Loucy (cell line): ENCODE measurements around the gene FGGY.

Experiments used
- H2AFZ ChIP-seq: fragments of 200-600 bp; sonication (generic); 2 replicates; pipeline ENCODE4 v1.6.0; 2016; ENCODE audit warnings: antibody characterized with exemption, mild to moderate bottlenecking, low read length, moderate library complexity
- H3F3A ChIP-seq: fragments of 200-600 bp; 2 replicates; pipeline ENCODE4 v1.6.0; 2016; ENCODE audit warnings: antibody characterized with exemption, low read depth, mild to moderate bottlenecking
- H3K27me3 ChIP-seq: fragments of 200-600 bp; sonication (generic); 2 replicates; pipeline ENCODE4 v1.6.1; 2014; ENCODE audit warnings: low read length, mild to moderate bottlenecking; ENCODE audit not compliant: insufficient read depth, poor library complexity, severe bottlenecking
- H3K36me3 ChIP-seq: fragments of 200-600 bp; sonication (generic); 2 replicates; pipeline ENCODE4 v1.6.1; 2016; ENCODE audit warnings: low read length; ENCODE audit not compliant: insufficient read depth
- H3K4me1 ChIP-seq: fragments of 200-600 bp; sonication (generic); 2 replicates; pipeline ENCODE4 v1.5.1; 2014; ENCODE audit warnings: low read length, mild to moderate bottlenecking; ENCODE audit not compliant: insufficient read depth, poor library complexity, severe bottlenecking
- H3K4me2 ChIP-seq: fragments of 200-600 bp; sonication (generic); 2 replicates; pipeline ENCODE4 v1.6.0; 2014; ENCODE audit warnings: antibody characterized with exemption, low read length, low read depth, mild to moderate bottlenecking; ENCODE audit not compliant: poor library complexity, severe bottlenecking
- H3K4me3 ChIP-seq: fragments of 200-600 bp; sonication (generic); 2 replicates; pipeline ENCODE4 v1.5.1; 2014; ENCODE audit warnings: low read length, mild to moderate bottlenecking, mixed read lengths; ENCODE audit not compliant: poor library complexity, severe bottlenecking
- H3K79me2 ChIP-seq: fragments of 200-600 bp; sonication (generic); 2 replicates; pipeline ENCODE4 v1.6.1; 2014; ENCODE audit warnings: low read length; ENCODE audit not compliant: insufficient read depth
- H3K9ac ChIP-seq: fragments of 200-600 bp; sonication (generic); 2 replicates; pipeline ENCODE4 v1.6.0; 2014; ENCODE audit warnings: mild to moderate bottlenecking, low read depth, low read length, moderate library complexity; ENCODE audit not compliant: poor library complexity, severe bottlenecking
- H3K9me2 ChIP-seq: fragments of 200-600 bp; sonication (generic); replicated peaks from 2 replicates; pipeline ENCODE4 v1.6.1; 2016; ENCODE audit warnings: low read depth, low read length, mixed read lengths
- H3K9me3 ChIP-seq: fragments of 200-600 bp; sonication (generic); 2 replicates; pipeline ENCODE4 v1.6.1; 2014; ENCODE audit warnings: mild to moderate bottlenecking, antibody characterized with exemption, low read length, low read depth; ENCODE audit not compliant: insufficient read depth
- H4K20me1 ChIP-seq: fragments of 200-600 bp; sonication (generic); 2 replicates; pipeline ENCODE4 v1.6.0; 2014; ENCODE audit warnings: antibody characterized with exemption, low read length, mild to moderate bottlenecking; ENCODE audit not compliant: insufficient read depth, poor library complexity, severe bottlenecking
- CTCF ChIP-seq: fragments of 200-600 bp; sonication (generic); conservative IDR thresholded peaks from 2 replicates; pipeline ENCODE4 v1.5.1; 2014; ENCODE audit warnings: mild to moderate bottlenecking, antibody characterized with exemption, low read length
- EZH2phosphoT487 ChIP-seq: fragments of 200-600 bp; IDR thresholded peaks from 2 replicates; pipeline ENCODE4 v1.6.1; 2018; ENCODE audit warnings: antibody characterized with exemption, mild to moderate bottlenecking, moderate library complexity, borderline replicate concordance

FGGY gene

DNA sequence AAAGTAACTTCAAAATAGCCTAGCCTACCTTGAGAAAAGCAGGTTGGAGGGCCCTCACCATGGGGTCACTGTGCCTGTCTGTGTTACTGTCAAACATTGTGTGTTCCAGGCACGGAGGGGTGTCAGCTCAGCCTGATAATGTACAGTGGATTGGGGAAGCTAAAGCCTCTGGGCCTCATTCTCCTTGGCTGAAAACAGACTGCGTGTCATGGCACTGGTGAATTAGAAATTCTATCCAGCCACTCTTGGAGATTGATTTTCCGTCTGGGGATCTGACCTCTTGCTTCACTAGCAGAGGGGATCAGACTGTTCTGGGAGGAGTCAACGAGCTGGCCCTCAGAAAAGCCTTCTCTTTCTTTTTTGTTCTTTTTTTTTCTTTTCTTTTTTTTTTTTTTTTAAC, 394.4 kb downstream of the FGGY start:
- no peaks in the 10 kb centered on the region for H3F3A ChIP-seq
- no peaks in the 10 kb centered on the region for H3K4me1 ChIP-seq

DNA sequence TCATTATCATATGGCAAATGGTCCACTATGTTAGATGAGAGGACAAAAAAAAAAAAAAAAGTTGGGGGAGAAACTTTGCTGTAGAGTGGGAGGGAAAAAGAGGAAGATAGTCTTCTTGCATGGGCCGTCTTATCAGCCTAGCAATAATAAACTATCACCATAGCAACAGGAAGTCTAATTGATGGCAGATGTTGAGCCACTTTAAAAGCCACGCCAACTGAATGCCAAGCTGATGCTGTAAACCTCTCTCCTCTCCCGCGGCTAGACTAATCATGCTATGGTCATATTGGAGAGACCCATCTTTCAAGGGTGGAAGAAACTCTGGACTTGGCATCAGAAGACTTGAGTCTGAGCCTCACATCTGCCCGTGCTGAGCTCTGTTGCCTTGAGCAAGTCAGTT, 395.7 kb downstream of the FGGY start:
- Histone ChIP-seq H3K9ac (no peak overlapping the region), H2AFZ (no peak overlapping the region), H3K9me2 (no peaks in the 10 kb centered on the region), H3K4me2 (no peak overlapping the region), H3F3A (no peaks in the 10 kb centered on the region), H3K79me2 (no peaks in the 10 kb centered on the region), H3K27me3 (no peaks in the 10 kb centered on the region), H3K4me1 (peaks cover 10% of the 10 kb centered on the region), H4K20me1 (no peaks in the 10 kb centered on the region), H3K4me3 (no peak overlapping the region), H3K9me3 (no peaks in the 10 kb centered on the region), H3K36me3 (no peaks in the 10 kb centered on the region)
- TF ChIP-seq CTCF = no peak
- TF ChIP-seq EZH2phosphoT487 = no peak

More for the DNA sequence above, 394.4 kb downstream of the FGGY start:
- H3K79me2 ChIP-seq = no peaks in the 10 kb centered on the region
- no peaks in the 10 kb centered on the region for H4K20me1 ChIP-seq
- no peak overlapping the region for H2AFZ ChIP-seq
- no peak overlapping the region for H3K4me3 ChIP-seq
- H3K27me3 ChIP-seq = no peaks in the 10 kb centered on the region
- H3K36me3 ChIP-seq = no peaks in the 10 kb centered on the region
- no peaks in the 10 kb centered on the region for H3K9me2 ChIP-seq
- no peaks in the 10 kb centered on the region for H3K9me3 ChIP-seq
- H3K4me2 ChIP-seq = no peak overlapping the region
- H3K9ac ChIP-seq = no peak overlapping the region
- TF ChIP-seq CTCF (no peak), EZH2phosphoT487 (no peak)

DNA sequence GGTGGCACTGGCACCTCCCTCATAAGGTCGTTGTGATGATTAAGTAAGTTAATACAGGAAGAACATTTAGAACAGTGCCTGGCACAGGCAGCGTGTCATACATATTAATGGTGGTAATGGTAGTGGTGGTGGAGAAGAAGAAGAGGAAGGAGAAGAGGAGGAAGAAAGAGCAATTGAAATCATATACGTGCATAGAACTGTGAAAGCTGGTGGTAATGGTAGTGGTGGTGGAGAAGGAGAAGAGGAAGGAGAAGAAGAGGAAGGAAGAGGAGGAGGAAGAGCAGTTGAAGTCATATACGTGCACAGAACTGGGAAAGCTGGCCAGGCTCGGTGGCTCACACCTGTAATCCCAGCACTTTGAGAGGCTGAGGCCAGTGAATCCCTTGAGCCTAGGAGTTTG, 396.5 kb downstream of the FGGY start:
- H3K79me2 ChIP-seq = no peaks in the 10 kb centered on the region
- peaks cover 13% of the 10 kb centered on the region for H3K4me1 ChIP-seq
- no peaks in the 10 kb centered on the region for H3F3A ChIP-seq
- H3K9me3 ChIP-seq = no peaks in the 10 kb centered on the region
- TF ChIP-seq EZH2phosphoT487 = no peak
- TF ChIP-seq CTCF = no peak
- no peak overlapping the region for H3K4me3 ChIP-seq
- H2AFZ ChIP-seq = no peak overlapping the region
- no peaks in the 10 kb centered on the region for H4K20me1 ChIP-seq
- no peaks in the 10 kb centered on the region for H3K36me3 ChIP-seq
- no peaks in the 10 kb centered on the region for H3K9me2 ChIP-seq
- H3K27me3 ChIP-seq = no peaks in the 10 kb centered on the region
- H3K4me2 ChIP-seq = no peak overlapping the region
- H3K9ac ChIP-seq = no peak overlapping the region
